ENCODE data around the gene LMX1B.
"Not testable (repeated sequence)": the region's sequence is repeated elsewhere in the genome, so short reads cannot be mapped to it uniquely, and the experiment has no call there.

LMX1B gene

DNA sequence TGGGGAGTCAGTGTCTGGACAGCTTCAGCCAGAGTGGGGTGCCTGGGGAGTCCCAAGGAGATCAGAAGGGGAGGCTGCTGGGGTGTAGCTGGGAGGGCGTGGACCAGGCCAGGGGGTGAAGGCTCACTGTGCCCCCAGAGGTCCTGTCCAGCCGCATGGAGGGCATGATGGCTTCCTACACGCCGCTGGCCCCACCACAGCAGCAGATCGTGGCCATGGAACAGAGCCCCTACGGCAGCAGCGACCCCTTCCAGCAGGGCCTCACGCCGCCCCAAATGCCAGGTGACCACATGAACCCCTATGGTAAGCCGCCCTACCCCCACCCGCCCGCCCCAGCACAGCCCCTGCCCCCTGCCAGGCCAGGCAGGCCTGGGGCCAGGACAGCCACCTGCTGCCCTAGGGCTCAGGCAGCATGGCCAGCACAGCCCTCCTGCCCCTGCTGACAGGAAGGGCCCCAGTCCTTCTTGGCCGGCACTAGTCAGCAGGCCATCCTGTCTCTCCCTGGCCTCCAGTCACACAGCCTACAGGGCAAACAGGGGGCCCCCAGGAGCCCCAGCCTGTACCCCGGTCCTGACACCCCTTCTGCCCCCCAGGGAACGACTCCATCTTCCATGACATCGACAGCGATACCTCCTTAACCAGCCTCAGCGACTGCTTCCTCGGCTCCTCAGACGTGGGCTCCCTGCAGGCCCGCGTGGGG lies 82.1 kb downstream of the LMX1B start:
- no peak for DNase-seq (ENCODE audit: low read depth, low spot score)

DNA sequence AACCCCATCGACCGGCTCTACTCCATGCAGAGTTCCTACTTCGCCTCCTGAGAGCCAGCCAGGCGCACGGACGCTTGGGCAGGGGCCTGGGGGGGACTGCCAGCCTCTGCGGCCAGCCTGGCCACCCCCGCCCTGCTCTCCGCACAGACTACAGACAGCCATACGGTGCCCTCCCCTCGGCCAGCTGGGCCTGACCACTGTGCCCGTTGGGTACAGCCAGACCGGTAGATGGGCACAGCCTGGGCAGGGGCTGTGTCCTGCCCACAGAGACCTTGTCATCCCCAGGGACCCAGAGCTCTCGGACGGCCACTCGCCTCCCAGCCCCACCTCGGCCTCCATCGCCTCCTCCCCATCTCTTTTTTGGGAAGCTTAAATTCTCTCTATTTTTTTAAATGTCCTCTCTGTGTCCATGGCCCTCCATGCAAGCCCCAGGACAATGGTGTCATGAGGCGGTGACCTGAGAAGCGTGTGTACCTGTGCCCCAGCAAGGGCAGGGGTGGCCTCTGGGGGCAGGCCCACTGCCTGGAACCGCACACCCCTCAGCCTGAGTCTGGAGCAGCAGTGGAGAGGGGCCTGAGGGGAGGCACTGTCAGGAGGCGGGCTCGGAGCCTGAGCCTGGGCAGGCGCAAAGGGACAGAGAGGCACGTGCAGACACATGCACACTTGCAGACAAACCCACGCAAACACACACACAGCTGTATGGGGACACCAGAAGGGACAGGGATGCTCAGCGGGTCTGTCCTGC lies 82.8 kb downstream of the LMX1B start:
- no peak for DNase-seq (ENCODE audit: low read depth, low spot score)

DNA sequence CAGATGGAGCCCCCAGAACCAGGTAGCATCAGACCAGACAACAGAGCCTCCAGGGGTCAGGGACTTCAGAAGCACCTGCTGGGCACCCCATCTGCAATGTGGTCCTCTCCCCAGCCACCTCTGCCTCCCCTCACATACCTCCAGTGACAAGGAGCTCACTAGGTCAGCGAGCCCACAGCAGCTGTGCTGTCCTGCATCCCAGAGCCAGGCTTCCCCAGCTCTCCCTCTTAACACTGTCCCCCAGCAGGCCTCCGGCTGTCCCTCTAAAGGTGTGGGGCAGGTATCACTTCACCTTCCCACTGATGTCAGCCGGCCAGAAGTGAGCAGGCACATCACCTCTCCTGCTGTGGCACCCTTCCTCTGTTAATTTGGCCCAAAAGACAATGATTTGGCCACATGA lies 83.6 kb downstream of the LMX1B start:
- no peak for DNase-seq (ENCODE audit: low read depth, low spot score)

DNA sequence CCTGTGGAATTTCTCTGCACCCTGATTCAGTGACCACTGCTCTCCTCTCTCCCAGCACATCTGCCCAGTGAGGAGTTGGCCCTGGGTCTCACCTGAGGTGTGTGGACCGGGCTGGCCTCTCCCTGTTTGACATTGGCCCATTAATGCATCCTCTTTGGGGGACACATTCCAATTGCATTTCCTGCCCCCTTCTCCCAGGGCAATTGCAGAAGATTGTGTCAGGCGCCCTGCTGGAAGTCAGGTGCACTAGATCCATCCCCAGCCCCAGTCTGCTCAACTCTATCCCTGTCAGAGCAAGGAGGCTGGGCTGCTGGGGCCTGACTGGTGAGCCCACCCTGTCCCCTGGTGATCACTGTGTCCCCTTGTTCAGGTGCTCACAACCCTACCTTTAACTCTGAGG lies 84.5 kb downstream of the LMX1B start:
- no peak for DNase-seq (ENCODE audit: low read depth, low spot score)

DNA sequence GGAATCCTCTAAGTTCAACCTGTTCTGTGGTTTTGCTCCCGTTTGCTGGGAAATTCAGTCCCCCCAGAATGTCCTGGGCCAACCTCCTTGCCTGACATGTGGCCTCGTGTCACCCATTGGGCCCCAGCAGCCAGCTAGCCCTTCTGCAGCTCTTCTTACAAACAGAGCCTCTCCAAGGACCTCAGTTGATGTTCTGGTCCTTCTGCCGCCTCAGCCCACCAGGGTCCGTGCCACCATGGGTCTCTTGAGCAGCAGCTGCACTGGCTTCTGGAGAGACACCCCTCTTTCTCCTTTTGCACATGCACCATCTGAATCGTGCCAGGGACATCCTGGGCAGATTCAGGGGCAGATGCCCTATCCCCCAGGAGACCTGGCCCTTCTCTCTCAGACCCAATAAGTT lies 85.0 kb downstream of the LMX1B start:
- no peak for DNase-seq (ENCODE audit: low read depth, low spot score)

DNA sequence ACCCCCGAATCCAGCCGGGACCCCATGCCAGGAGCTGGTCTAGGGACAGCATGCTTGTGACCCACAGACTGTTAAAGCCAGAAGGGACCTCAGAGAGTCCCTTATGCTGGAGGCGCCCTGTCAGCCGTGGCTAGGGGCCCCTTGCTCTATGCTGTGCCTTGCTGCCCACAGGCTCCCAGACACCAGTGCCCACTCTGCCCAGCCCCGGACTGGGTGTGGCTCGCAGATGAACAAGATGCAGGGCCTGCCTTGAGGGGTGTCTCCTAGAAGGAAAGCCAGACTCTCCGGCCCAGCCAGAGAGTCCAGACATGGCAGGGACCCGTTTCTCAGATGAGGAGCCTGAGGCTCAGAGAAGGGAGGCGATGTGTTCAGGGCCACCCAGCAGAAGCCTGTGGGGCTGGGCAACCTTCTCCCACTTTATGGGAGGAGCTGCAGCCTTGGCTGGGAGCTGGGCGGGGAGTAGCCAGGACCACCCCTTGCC lies 85.7 kb downstream of the LMX1B start:
- DNase-seq (ENCODE audit: low read depth, low spot score): no peak

DNA sequence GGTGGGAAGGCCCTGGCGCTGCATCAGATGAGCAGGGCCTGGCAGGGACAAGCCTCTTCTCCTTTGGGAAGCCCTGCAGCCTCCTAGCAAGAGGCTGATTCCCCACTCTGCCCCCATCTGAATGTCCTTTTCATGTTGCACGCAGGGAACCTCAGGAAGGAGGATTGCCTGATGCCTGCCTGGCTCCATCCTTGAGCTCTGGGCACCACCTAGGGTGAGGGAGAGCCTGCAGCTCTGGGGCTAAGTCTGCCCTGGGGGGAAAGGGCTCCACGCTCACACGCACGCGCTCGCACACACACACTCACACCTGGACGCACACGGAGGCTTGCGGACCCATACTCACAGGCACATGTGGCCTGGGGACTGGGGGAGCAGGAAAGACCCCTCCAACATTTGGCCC lies 86.6 kb downstream of the LMX1B start:
- DNase-seq (ENCODE audit: low read depth, low spot score): no peak

DNA sequence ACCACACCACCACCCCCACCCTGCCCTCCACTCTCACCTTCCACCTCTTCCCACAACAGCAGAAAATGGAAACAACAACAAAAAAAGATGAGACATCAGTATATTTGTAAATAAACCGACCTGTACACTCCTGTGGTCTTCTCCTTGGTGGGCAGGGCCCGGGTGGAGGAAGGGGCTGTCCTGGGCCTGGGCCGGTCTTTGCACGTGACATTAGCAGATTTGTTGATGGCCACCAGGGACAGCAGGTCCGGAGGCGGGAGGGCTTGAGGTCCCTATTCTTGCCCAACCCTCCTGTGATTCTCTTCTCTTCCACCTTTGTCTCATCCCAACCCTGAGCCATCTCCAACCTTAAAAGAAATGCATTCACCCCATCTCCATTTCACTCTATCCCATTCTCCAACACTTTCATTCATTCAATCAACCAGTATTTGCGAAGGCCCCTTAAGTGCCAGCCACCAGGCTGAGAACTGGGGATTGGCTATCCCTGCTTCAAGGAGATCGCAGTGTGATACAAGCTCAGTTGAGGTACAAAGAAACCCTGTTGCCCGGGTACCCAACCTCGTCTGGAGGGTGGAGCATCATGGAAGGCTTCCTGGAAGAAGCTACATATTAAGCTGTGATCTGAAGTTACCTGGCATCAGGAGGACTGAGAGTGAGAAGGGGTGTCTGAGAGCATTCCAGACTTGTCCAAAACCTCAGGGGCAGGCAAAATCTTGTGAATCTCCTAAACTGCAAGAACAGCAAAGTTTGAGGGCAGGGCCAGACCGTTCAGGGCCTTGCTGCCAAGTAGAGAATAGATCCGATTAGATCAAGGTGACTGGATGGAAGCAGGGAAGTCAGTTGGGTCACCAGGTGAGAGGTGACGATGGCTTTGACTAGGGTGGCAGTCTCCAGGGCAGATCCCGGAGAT lies 87.4 kb downstream of the LMX1B start:
- no peak for DNase-seq (ENCODE audit: low read depth, low spot score)

DNA sequence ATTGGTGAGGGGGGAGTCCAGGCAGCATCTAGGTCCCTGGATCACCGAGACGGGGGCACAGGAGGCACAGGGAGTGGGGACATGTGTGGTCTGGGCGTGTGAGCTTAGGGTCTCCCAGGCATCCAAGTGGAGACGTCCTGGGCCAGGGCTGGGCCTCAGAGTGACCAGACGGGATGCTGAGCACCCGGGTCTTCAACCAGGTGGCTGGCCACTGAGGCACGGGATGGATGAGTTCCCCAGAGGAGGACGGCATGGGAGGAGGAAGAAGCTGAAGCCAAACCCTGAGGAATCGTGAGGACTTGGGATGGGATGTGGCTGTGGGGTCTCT lies 88.0 kb downstream of the LMX1B start:
- no peak for DNase-seq (ENCODE audit: low read depth, low spot score)

DNA sequence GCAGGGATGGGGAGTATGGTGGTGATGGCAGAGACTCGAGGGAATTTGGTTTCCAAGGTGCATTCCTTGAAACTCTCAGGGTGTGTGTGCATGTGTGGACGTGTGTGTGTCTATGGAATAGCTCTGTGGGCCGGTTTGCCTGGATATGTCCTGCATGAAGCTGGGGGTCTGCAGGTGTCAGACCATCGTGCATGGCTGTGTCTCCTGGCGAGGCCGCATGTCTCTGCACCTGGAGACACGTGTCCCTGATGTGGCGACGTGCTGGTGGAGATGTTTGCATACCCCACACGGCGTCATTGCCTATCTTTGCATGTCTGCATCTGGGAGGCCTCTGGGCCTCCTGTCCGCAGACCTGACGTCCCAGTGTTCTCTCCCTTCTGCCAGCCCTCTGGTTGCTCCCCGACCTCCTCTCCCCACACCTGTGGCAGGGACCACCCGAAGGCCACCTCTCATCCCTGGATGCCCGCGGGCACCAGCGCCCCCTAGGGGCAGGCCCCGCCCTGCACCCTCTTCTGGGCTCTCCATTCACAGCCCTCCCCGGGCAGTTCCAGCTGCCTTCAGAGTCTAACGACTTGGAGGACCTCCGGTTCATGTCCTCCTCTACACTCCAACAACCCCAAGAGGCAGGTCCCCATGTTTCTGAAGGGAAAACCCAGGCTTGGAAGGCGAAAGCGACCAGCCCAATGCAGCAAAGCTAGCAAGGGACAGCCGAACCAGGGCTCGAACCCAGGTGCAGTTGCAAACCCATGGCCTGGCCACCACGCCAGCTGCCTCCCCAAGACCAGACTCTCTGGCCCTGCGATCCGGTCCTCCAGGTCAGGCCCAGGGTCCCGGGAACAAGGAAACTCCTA lies 88.6 kb downstream of the LMX1B start:
- peak; percentile 71 for DNase-seq (ENCODE audit: low read depth, low spot score)

DNA sequence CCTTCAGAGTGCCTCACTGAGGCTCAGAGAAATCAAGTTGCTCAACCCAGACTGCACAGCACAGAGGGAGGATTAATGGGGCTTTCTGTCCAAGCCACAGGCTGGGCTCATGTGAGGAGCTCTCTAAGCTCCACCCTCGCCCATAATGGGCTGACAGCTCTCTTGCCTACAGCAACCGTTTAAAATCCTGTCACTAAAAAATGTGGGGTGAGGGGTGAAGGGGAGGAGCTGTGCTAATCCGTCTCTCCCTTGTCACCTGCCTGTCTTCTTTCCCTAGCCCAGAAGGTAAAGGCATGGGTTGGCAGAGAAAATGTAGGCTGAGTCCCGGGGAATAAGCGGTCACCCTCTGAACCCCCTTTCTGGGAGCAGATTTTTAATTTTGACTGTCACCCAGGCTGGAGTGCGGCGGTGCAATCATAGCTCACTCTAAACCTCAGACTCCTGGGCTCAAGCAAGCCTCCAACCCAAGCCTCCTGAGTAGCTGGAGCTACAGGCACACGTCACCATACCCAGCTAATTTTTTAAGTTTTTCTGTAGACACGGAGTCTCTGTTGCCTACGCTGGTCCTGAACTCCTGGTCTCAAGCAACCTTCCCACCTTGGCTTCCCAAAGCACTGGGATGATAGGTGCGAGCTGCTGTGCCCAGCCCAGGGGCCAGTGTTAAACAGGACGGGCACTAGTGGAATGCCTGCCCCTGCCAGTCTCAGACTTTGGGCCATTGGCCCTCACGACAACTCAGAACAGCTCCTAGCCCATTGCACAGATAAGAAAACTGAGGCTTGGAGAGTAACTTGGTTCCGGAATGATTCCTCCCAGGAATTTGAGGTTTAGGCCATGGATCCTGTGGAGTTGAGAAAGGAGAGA lies 89.5 kb downstream of the LMX1B start:
- DNase-seq (ENCODE audit: low read depth, low spot score): peak; percentile 87

DNA sequence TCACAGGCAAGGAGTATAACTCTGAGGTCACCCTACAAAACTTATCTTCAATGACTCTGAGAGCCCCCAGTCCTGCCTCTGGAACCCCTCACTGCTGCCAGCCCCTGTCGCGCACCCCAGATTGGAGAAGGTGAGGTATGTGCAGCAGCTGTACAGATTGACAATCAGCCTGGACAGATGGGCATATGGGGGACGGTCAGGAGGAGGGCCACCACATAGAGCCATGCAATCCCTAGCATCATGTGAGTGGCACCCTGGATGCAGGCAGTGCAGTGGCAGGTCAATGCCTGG lies 90.1 kb downstream of the LMX1B start:
- no peak for DNase-seq (ENCODE audit: low read depth, low spot score)

DNA sequence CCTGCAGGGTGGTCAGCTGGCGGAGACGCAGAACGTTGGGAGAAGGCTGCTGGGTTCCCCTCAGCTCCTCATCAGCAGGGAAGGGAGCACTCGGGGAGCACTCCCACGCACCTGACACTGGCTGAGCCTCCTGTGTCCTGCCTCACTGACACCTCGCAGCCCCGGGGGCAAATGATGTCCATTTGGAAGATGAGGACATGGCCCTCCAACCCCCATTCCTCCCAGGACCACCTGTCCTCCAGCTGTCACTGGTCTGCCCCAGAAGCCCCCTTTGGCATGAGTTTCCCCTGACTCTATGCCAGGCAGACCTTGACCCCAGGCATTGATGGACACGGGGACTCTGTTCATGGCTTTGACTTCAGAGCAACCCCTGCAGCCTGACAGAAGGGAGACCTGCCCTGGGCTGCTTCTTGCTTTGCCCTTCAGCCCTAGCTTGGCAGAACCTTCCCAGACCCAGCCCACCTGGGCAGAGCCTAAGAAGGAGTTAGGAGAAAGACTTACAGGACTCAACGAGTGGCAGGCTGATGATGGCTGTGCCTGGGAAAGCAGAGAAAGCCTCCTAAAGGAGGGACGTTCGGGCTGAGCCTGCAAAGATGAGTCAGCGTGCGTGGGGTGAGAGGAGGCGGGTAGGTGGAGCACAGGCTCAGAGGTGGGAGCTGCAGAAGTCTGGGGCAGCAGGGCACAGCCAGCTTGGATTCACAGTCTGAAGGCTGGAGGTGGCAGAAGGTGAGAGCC lies 90.6 kb downstream of the LMX1B start:
- peak; percentile 45 for DNase-seq (ENCODE audit: low read depth, low spot score)

DNA sequence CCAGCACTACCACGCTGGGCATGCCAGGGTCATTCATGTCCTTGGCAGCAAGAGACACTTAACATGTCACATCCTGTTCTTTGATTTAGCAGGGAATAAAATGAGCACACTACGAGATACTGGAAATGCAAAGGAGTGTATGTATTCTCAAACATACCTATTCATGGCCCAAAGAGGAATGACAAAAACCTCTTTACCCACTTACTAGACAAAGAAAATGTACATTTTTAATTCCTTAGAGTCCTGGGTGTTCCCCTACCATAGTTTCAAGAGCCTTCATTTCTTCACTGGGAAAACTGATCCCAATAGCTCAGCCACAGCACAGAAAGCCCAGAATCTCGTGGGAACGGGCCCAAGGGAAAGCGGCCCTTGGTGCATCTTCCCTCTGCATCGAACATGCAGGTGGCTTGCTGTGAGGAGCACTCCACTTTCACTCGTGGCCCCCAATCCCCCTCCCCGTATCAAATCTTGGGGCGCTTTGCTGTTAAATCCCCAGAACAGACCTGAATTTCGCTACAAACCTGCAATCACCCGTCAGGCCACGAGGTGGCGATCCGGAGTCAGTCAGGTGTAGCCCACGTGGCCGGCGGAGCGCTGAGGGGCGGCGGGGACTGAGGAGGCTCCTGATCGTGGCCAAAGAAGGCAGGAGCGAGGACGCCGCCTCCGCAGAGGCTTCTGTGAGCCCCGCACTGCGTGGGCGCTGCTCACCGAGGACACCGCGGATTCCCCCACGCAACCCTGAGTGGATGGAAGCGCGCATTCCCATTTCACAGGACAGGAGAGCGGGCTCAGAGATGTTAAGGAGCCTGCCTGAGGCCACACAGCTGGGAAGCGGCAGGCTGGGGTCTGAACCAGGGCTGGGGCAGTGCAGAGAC lies 91.4 kb downstream of the LMX1B start:
- DNase-seq (ENCODE audit: low read depth, low spot score): peak; percentile 84

DNA sequence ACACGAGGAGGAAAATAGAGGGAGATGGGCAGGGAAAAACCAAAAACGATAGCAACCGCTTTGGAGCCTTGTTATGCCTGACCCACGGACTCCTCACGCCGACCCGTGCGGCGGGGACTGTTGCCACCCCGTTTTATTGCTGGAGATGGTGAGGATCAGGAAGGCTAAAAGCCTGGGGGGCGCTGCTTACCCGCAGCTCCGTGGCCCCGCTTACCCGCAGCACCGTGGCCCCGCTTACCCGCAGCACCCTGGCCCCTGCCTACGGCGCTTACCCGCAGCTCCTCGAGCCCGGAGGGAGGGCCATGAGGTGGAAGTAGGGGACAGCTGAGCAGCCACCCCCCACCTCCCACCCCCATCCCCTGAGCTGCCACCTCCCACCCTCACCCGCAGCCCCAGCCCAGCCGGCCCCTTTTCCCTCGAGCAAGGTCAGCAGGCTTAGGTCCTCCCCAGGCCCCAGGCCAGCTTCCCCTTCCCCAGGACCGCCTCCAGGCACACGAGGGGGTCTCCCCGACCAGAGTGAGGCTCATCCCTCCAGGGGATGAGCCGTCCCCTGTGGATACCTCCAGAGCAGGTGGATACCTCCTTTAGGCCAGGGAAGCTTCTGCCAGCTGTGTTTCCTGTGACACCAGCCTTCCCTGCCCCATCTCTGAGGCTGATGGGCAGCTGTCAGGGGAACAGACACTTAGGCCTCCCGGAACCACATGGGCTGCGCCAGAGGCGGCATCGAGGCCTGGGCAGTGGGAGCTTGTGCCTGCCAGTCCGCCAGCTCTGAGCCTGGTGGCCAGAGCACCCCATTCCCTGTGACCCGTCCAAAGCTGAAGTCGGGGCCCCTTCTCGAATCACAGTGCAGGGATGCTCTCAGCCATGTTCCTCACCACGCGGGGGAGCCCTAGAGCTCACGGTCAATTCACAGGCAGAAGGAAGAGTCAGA lies 92.3 kb downstream of the LMX1B start:
- DNase-seq (ENCODE audit: low read depth, low spot score): peak; percentile 76

DNA sequence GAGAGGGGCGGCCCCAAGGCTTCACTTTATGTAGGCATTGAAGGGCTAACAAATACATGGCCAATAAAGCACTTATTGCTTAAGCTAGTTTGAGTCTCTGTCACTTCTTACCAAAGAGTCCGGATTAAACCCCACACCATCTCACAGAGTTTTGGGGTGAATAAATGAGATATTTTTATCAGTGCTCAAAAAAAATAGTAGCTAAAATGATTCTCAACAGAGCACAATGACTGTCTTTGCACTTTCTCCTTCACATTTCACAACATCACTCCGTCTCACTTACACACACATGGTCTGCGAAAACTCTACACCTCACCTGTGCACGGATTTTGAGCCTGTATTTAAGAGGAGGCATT lies 92.9 kb downstream of the LMX1B start:
- no peak for DNase-seq (ENCODE audit: low read depth, low spot score)

DNA sequence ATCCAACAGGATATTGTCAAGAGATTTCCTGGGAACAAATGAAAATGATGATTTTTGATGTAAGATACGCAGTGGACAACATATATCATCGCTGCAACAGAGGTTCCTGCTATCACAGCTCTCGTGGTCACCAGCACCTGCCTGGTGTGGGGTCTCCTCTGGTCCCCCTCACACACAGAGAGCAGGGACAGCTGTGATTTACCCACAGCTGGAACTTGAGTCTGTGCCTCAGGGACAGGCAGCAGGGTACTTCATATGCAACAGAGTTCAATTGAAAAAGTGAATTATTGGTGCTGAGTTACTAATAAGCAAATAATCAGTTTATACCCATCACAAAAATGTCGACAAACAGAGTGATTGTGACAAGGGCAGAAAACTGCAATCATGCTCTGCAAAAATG lies 93.4 kb downstream of the LMX1B start:
- DNase-seq (ENCODE audit: low read depth, low spot score): no peak

DNA sequence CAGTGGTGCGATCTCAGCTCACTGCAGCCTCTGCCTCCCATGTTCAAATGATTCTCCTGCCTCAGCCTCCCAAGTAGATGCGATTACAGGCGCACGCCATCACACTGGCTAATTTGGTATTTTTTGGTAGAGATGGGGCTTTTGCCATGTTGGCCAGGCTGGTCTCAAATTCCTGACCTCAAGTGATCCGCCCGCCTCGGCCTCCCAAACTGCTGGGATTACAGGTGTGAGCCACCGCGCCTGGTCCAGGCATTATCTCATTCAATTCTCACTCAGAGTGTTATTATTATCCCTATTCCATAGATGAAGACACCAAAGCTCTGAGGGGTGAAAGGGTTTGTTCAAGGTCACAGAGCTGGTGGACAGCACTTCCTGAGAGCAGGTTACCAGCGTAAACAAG lies 94.0 kb downstream of the LMX1B start:
- not testable (repeated sequence) for DNase-seq (ENCODE audit: low read depth, low spot score)
